Activated T-cell treated with anti-CD3 and anti-CD28 coated beads for 4 hours (primary cell): ENCODE results near the gene GRIK2.

ENCODE experiments used
- DNase-seq: peaks from one replicate; pipeline ENCODE4 v3.0.0-alpha.2; 2020

The GRIK2 gene

DNA sequence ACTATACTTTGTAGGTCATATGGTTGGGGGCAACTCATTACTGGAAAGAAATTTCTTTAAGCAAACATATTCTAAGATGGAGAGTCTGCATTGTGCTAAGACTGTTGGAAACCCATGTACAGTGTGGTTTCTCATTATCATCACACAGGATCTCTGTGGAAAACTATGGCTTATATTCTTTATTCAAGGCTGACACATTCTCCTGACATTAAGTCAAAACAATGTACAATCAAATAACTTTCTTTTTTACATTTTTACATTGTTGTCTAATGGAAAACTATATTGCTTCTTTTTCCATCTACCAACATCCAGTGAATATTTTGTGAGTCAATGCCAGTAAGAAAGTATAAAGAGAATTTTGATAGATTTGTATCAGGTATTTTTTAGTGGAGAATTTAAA is 417.6 kb downstream of the GRIK2 start:
- DNase-seq, result no peak

DNA sequence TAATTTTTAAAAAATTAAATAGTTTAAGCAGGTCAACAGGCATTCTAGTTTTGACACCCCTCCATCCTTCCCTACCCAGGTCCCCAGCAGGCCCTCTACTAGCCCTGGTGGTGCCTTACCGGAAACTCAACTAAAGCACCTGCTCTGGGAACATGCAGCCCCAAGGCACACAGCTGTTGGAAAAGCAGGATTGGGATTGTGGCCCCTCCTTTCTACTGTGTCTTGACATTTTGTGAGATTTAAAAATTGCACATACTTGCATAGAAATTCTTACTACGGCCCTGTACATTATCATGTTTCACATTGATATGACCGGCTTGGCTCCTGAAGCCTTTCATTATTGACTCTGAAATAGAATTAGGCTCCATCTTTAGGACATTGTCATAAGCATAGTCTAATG is 423.2 kb downstream of the GRIK2 start:
- DNase-seq, result no peak

DNA sequence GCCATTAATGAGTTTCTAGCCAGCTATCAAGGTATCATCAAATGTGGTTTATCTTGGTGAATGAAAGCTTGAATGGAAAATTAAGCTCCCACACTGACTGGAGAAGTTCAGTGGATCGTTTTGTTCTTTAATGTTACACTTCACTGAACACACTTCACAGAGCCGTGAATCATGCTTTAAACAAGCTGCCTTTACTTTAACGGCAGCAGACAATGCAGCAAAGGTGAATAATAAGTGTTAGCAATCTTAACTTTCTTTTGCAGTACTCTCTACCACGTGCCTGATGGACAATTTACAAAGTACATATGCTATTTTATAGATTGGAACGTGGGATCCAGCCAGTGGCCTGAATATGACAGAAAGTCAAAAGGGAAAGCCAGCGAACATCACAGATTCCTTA is 424.5 kb downstream of the GRIK2 start:
- no peak for DNase-seq

DNA sequence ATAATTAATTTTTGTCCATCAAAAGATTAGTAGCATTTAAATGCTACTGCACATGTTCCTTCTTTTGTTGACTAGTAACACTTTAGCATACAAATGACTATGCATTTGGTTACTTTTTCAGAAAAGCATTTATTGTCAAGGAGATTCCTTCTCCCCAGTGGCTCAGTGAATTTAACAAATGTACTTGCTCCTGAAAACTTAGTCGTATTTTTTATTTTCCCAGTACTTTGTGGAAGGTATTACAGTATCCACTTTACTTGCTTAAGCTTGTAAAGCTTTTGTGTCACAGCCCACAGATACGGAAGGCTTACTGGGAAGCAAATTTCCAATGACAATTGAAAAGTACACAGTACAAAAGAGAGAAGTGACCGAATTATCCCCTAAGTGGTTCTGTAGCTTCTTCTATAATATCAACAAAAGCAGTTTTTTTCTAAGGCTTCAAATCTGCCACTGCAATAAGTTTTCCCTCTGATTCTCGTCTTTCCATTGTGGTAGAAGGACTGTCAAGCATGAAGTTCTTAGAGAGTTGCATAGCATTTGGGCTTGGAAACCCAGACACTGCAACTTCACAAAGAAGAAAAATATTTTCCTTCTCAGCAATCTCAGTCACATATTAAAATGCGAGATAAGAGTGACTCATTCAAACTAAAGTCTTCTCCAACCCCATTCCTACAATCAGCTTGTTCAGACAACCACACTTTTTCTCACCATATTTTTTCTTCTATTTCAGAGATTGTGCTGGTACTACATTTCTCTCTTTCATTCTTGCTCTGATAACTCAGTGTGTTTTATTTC is 431.2 kb downstream of the GRIK2 start:
- DNase-seq, result no peak

DNA sequence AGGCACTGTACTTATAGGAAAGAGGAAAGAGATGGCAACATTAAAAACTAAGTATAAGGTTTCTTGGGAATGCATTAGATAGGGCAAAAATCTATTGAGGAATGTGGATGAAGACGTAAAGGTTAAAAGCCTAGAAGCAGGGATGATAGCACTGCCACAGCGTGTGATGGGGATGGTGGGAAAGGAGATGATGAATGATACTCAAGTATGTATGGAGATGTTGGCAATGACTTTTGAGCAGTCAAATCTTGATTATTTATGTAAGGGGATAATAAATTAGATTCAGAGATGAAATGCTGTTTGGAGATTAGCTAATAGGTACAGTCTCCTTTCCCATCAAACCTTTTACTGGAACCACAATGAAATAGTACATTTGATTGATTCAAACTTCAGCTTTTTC is 432.8 kb downstream of the GRIK2 start:
- no peak for DNase-seq

DNA sequence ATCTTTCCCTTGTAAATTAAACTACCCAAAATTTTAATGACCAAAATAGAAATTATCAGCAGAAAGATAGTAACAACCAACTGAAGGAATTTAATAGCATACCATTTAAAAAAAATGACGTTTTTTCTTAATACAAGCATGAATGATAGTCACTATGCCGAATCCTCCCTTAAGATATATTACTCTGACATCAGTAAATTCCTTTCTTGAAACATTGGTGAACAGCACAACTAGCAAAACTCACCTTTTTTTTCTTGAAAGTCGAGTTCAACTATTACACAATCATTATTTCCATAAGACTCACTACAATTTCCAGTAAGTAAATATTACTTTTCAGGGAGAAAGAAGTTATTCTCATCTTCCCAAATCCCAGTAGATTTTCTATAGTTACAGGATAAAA is 433.2 kb downstream of the GRIK2 start:
- DNase-seq, result no peak

DNA sequence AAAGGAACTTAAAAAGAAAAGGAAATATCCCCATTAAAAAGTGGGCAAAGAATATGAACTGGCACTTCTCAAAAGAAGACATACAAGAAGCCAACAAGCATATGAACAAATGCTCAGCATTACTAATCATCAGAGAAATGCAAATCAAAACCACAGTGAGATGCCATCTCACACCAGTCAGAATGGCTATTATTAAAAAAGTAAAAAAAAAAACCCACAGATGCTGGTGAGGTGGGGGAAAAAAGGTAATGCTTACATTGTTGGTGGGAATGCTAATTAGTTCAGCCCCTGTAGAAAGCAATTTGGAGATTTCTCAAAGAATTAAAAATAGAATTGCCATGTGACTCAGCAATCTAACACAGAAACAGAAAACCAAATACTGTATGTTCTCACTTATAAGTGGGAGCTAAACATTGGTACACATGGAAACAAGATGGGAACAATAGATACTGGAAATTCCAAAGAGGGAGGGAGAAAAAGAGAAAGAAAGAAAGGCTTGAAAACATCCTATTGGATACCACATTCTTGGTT is 437.1 kb downstream of the GRIK2 start:
- no peak for DNase-seq

GRCh38 chr6:101832371-101832770 is 438.9 kb downstream of the GRIK2 start:
- no peak for DNase-seq

DNA sequence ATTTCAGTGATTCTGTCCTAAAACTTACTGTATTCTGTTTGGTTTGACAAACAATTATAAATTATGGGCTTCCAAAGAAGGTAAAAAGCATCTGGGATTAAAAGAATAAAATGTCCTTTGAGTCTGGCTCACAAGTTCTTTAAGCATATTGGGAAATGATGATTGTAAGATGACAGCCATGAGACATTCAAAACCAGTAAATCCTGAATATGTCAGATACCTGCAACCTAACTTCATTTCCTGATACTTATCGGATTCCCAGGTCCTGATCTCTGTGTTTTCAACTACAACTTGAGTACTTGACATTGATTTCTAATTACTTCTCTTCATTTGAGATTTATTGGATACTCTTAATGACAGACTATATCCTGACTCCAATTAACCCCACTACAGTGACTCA is 446.6 kb downstream of the GRIK2 start:
- DNase-seq, result no peak

DNA sequence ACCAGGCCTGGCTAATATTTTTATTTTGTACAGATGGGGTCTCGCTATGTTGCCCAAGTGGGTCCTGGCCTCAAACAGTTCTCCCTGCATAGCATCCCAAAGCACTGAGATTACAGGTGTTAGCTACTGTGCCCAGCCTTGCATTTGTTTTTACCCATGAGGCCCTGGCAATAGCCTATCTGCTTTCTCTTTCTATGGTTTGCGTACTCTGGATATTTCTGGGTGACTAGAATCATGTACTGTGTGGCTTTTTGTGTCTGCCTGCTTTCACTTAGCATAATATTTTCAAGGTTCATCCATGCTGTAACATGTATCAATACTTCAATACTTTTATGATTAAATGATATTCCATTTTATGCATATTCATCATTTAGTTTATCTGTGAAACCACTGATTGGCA is 451.7 kb downstream of the GRIK2 start:
- no peak for DNase-seq

GRCh38 chr6:101845621-101846020 is 452.1 kb downstream of the GRIK2 start:
- no peak for DNase-seq

DNA sequence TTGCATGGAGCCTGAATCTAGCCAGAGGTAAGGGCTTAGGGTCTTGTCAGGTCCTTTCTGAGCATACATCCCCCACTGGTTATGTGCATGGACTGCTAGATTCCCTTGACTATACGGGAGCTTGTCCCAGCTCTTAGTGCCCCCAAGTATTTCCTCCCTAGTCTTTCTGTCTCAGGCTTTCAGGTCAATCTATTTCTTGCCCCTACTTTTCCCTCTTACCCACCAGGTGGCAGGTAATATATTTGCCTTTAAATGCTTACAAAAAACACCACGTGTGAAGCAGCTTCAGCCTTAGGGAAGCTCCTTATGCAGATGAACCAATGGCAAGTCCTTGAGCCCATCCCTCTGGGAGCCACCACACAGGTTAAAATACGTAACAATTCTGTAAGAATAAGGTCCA is 454.2 kb downstream of the GRIK2 start:
- no peak for DNase-seq

GRCh38 chr6:101851911-101852310 is 458.4 kb downstream of the GRIK2 start:
- no peak for DNase-seq

DNA sequence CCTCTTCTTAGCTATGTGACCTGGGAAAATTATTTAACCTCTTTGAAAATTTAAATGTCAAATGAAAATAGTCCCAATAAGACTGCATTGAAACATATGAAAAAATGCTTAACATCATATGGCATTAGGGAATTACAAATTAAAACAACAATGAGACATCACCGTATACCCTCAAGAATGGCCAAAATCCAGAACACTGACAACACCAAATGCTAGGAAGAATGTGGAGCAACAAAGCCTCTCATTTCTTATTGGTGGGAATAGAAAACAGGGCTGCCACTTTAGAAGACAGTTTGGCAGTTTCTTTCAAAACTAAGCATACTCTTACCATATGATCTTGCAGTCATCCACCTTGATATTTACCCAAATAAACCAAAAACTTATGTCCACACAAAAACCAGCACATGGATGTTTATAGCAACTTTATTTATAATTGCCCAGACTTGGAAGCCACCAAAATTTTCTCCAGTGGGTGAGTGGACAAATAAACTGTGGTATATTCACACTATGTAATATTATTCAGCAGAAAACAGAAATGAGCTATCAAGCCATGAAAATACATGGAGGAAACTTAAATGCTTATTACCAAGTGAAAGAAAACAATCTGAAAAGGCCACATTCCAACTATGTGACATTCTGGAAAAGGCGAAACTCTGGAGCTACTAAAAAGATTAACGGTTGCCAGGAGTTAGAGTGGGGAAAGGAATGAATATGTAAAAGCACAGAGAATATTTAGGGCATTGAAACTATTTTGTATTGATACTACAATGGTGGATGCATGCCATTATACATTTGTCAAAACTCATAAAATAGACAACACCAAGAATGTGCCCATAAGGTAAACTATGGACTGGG is 459.9 kb downstream of the GRIK2 start:
- DNase-seq, result no peak

DNA sequence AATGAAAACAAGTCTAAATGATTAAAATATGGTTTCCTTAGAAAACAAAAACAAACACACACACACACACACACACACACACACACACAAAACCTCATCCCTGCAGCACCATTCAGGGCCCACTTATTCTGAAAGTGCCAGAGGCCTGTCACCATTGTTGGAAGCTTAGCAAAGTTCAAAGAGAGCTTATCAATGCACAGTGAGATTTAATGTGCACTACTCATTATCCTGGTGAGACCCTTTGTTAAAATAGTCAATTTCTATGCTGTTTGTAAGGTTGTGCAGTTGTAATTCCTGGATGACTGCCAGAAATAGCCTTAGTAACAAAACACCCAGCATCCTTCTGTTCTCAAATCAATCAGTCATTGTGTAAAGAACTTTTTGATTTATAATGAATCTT is 482.9 kb downstream of the GRIK2 start:
- DNase-seq, result no peak

GRCh38 chr6:101878554-101879276 is 485.2 kb downstream of the GRIK2 start:
- DNase-seq, result no peak

DNA sequence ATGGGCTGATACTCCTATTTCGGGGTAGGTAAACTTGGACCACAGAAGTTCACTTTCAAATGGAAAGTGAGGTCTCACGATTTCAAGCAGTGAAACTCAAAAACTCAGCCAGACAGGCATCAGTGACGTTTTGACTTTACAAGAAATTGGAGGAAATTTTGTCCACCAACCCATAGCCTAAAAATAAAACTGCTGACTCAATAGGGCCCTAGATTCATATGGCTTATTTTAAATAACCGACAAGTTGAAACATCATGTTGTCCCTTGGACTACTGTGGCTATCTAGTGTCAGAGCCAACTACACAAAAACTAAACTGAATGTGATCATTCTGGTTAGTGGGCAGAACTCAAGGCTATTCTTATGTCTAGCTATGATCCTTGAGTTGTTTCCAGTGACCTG is 486.3 kb downstream of the GRIK2 start:
- no peak for DNase-seq

GRCh38 chr6:101883505-101883904 is 490.0 kb downstream of the GRIK2 start:
- no peak for DNase-seq

GRCh38 chr6:101887532-101887931 is 494.0 kb downstream of the GRIK2 start:
- DNase-seq, result no peak

GRCh38 chr6:101907356-101908217 is 514.1 kb downstream of the GRIK2 start:
- no peak for DNase-seq

- no peak for DNase-seq
Measured at GRCh38 chr6:101909366-101909765, 515.9 kb downstream of the GRIK2 start.

DNA sequence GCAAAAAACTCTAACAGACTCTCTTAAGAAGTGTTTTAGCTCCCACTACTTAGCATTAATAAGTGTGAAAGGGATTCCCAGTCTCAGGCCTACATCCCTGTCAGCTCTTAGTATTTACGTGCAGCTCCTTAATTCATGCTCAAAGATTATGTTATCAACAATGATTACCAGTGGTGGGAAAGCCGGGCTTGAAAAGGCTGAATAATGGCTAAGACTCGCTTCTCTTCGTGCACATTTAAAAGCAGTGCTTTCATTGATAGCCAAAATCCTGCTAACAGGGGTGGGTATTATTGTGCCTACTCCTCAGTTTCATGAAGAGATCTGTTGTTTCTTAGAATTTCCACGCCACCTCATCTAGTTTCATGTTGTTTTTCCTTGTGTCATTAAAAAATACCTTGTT is 518.8 kb downstream of the GRIK2 start:
- DNase-seq, result no peak
